Lower leg skin (tissue), 4 donors: ENCODE data around the gene ABR. TPM values are rescaled to one million over a fixed set of nuclear protein-coding genes. Genes with fewer than 3 reads are reported as not detected.

Experiments
- DNase-seq, 2 donors: peaks; one replicate each; pipeline ENCODE4 v3.0.0-alpha.2; 2019; ENCODE audit warnings: low spot score in 2 of 2
- H3K4me3 ChIP-seq: fragments of 200-600 bp; sonication (generic); 2 replicates; pipeline ENCODE4 v1.5.1; 2017; ENCODE audit warnings: mild to moderate bottlenecking, low read depth; ENCODE audit not compliant: poor library complexity, severe bottlenecking
- POLR2A ChIP-seq, 2 donors: fragments of 450-650 bp; IDR thresholded peaks; one replicate each; pipeline ENCODE4 v1.6.1; 2016 to 2017; ENCODE audit warnings: antibody characterized with exemption in 2 of 2, mild to moderate bottlenecking in 1 of 2, moderate library complexity in 1 of 2
- WGBS, 2 donors: methylation state at CpG; one replicate each; pipeline ENCODE4 v1.1.5; 2018; 5-methylcytosine and 5-hydroxymethylcytosine counted together
- intact Hi-C: fragments of 100-400 bp; cut with DNase I; formaldehyde crosslinking; loops from one replicate; pipeline ENCODE4 v1.15.0; 2023; ENCODE audit warnings: low total_unique reads
- total RNA-seq, 4 donors: library from RNA; depleted of rRNA; stranded (reverse); fragments of >200 nt; gene quantifications; one replicate each; pipeline ENCODE4 v1.1.0, GENCODE V29; 2016
- TF ChIP-seq, protein P1 (sequence below), 3 donors: fragments of 450-650 bp; IDR thresholded peaks; one replicate each; pipeline ENCODE4 v1.5.1; 2016; ENCODE audit warnings: antibody characterized with exemption in 3 of 3, mild to moderate bottlenecking in 3 of 3, moderate library complexity in 2 of 3

Gene ABR
- total RNA-seq, 4 donors from 2014 or later = 60.9 to 98.8 (median 88.3) TPM

DNA sequence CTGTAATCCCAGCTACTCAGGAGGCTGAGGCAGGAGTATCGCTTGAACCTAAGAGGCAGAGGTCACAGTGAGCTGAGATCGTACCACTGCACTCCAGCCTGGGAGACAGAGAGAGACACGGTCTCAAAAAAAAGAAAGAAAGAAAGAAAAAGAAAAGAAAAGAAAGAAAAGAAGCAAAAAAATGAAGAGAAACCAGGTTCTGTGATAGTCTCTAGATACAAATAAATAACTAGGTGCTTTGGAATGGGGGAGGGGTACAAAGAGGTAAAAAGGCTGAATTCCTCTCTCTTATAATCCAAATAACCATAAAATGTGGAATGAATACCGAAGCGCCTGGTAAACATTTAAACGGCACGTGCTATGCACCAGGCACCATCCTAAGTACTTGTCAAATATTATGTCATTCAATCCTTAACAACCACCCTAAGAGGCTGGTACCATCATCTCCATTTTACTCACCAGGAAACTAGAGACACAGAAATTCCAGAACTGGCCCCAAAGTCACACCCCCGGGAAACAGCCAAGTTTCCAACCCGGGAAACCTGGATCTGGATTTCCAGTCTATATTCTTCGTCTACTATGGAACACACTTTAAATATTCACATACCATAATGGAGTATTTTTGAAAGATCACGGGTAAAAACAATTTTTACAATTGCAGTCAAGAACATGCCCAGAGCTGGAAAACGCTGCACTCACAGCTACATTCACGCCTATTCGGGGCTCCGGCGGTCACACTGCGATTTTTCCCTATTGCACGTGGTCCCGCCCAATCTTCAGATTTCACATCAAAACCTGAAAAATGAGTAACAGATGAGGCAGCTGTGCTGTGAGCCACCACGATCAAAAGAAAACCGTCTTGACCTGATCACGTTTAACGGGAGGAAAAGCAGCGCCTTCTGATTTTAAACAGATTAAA, 210.7 kb downstream of the ABR start:
- WGBS, 2 donors = 65 to 71% methylated on average over 24 of the region's 24 CpGs
- TF ChIP-seq POLR2A (IDR thresholded peaks at IDR 0.05) = no peak
- H3K4me3 ChIP-seq = no peak overlapping the region
- no peak for DNase-seq
- intact Hi-C loops = no loop called here

DNA sequence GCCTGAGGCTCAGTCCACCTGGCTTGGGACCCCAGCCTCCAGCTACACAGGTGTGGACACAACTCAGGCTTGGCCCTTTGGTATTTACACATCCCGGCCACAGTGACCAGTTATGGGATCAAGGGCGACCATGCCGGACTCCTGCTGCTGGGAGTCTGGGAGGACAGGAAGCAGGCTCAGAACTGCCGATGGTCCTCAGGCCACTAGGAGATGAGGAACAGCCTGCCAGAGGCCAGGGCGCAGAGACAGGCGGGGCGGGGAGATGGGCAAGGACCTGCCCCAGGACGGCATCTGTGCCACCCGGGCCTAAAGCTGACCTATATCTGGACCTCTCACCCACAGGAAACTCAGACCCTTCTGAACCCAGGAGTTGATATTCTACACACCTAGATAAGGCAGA, 212.7 kb downstream of the ABR start:
- 89 to 98% methylated on average over 9 of the region's 9 CpGs for WGBS, 2 donors

GRCh38 chr17:965311-965989, 214.3 kb downstream of the ABR start:
- no peak overlapping the region for H3K4me3 ChIP-seq
- WGBS, 2 donors = 81 to 85% methylated on average over 12 of the region's 12 CpGs
- DNase-seq = no peak
- intact Hi-C loops = no loop called here
- TF ChIP-seq, protein P1, sequence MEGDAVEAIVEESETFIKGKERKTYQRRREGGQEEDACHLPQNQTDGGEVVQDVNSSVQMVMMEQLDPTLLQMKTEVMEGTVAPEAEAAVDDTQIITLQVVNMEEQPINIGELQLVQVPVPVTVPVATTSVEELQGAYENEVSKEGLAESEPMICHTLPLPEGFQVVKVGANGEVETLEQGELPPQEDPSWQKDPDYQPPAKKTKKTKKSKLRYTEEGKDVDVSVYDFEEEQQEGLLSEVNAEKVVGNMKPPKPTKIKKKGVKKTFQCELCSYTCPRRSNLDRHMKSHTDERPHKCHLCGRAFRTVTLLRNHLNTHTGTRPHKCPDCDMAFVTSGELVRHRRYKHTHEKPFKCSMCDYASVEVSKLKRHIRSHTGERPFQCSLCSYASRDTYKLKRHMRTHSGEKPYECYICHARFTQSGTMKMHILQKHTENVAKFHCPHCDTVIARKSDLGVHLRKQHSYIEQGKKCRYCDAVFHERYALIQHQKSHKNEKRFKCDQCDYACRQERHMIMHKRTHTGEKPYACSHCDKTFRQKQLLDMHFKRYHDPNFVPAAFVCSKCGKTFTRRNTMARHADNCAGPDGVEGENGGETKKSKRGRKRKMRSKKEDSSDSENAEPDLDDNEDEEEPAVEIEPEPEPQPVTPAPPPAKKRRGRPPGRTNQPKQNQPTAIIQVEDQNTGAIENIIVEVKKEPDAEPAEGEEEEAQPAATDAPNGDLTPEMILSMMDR (IDR thresholded peaks at IDR 0.05) = no peak

More for the DNA sequence above, 212.7 kb downstream of the ABR start:
- intact Hi-C loops = no loop called here
- no peak for DNase-seq
- no peak for TF ChIP-seq POLR2A (IDR thresholded peaks at IDR 0.05)
- TF ChIP-seq, protein P1 (IDR thresholded peaks at IDR 0.05) = no peak
- no peak overlapping the region for H3K4me3 ChIP-seq

DNA sequence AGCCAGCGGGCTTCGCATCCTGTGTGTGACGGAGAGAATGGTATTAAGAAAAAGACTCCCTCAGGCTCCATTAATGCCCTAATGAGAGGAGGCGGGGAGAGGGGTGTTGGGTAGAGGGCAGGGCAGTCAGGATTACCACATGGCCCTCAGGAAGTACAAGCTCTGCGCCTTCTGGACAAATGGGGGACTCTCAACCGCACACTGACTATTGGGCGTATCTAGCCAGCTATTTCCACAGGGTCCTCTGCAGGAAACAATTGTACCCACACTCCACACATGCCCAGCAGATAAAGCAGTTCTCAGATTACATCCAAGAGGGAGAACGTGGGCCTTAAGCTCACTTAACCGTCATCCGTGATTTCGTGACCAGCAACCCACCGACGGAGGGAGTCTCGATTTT, 214.9 kb downstream of the ABR start:
- TF ChIP-seq, protein P1 (IDR thresholded peaks at IDR 0.05) = no peak
- no peak for TF ChIP-seq POLR2A (IDR thresholded peaks at IDR 0.05)
- intact Hi-C loops = no loop called here
- 76 to 80% methylated on average over 13 to 14 of the region's 14 CpGs for WGBS, 2 donors
- no peak for DNase-seq
- no peak overlapping the region for H3K4me3 ChIP-seq

DNA sequence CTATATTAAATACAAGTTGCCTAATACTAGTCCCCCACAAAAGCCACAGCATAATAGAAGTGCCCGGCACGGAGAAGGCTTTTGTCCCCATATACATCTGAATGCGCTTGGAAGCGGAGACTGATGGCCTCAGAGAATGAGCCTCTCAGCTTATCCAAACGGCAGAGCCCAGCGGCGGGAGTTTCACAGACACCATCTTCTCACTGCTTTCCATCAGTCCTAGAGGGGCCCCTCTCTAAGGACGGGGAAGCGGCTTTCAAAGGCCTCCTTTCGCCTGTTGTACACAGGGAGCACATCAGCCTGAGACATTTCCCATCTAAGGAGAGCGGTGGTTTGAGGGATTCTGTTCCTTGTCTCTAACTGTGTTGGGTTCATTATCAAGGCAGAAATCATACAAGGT, 217.1 kb downstream of the ABR start:
- intact Hi-C loops = no loop called here
- TF ChIP-seq, protein P1 (IDR thresholded peaks at IDR 0.05) = no peak
- no peak for TF ChIP-seq POLR2A (IDR thresholded peaks at IDR 0.05)
- 85% methylated on average over 11 of the region's 11 CpGs for WGBS, 2 donors

GRCh38 chr17:962166-962565, 217.6 kb downstream of the ABR start:
- DNase-seq = no peak
- no peak overlapping the region for H3K4me3 ChIP-seq
- WGBS, 2 donors = 87 to 94% methylated on average over 8 of the region's 8 CpGs
- intact Hi-C loops = no loop called here
- TF ChIP-seq, protein P1 (IDR thresholded peaks at IDR 0.05) = no peak
- no peak for TF ChIP-seq POLR2A (IDR thresholded peaks at IDR 0.05)

More for the DNA sequence above, 217.1 kb downstream of the ABR start:
- H3K4me3 ChIP-seq = no peak overlapping the region
- no peak for DNase-seq
